Measurements from ENCODE around the gene ZNF414.
A peak's percentile ranks its signal among the peaks of the same experiment; 100 is the strongest.
"Not testable (repeated sequence)": the region's sequence is repeated elsewhere in the genome, so short reads cannot be mapped to it uniquely, and the experiment has no call there.

Gene ZNF414, protein sequence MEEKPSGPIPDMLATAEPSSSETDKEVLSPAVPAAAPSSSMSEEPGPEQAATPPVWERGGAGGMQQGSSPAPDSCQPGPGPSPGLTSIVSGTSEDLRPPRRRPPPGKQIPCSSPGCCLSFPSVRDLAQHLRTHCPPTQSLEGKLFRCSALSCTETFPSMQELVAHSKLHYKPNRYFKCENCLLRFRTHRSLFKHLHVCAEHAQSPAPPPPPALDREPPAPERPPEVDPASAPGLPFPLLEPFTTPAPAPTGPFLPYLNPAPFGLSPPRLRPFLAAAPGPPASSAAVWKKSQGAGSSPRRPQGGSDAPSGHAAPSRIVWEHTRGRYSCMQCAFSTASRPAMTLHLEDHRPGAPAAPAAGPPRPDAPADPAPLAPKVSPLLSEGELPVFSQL

DNA sequence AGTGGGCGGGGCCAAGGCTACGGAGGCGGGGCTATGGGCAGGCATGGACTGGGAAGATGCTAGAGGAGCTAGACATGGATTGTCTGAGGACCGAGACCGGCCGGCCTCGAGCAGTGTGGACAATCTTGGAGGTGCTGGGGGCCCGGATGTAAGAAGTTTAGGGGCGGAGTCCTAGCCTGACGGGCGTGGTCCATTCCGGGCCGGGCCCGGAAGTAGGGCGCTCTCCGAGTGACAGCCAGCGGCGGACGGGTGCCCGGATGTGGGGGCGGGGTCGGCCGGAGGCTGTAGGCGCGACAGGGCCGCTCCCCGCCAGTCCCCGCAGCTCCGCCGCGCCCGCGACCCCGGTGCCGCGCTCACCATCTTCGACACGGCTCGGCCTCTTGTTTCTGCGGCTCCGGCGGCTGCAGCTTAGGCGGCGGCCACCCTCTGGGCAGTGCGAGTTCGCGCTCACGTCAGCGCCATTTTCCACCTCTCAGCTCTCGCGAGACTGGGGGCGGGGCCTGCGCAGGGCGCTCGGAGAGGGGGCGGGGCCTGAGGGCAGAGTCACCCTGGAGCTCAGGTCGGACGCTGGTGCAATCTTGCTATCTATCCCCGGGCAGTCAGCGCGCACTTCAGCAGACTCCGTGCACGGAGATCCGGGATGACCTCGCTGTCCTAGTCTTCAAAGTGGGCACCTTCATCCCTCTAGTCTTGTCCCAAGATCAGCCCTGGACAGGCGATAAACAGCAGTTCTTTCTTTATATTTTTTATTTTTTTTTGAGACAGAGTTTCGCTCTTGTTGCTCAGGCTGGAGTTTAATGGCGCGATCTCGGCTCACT lies at the start of gene ZNF414:
Gene ZNF414 (minus strand): TSS at position 481 of the 818 bp plus-strand sequence. CDS start 121 bp downstream, at position 360.
- TF ChIP-seq, protein P1, sequence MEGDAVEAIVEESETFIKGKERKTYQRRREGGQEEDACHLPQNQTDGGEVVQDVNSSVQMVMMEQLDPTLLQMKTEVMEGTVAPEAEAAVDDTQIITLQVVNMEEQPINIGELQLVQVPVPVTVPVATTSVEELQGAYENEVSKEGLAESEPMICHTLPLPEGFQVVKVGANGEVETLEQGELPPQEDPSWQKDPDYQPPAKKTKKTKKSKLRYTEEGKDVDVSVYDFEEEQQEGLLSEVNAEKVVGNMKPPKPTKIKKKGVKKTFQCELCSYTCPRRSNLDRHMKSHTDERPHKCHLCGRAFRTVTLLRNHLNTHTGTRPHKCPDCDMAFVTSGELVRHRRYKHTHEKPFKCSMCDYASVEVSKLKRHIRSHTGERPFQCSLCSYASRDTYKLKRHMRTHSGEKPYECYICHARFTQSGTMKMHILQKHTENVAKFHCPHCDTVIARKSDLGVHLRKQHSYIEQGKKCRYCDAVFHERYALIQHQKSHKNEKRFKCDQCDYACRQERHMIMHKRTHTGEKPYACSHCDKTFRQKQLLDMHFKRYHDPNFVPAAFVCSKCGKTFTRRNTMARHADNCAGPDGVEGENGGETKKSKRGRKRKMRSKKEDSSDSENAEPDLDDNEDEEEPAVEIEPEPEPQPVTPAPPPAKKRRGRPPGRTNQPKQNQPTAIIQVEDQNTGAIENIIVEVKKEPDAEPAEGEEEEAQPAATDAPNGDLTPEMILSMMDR (IDR thresholded peaks at IDR 0.05; ENCODE audit: insufficient read depth, low read depth, low read length, missing control alignments) = no peak

DNA sequence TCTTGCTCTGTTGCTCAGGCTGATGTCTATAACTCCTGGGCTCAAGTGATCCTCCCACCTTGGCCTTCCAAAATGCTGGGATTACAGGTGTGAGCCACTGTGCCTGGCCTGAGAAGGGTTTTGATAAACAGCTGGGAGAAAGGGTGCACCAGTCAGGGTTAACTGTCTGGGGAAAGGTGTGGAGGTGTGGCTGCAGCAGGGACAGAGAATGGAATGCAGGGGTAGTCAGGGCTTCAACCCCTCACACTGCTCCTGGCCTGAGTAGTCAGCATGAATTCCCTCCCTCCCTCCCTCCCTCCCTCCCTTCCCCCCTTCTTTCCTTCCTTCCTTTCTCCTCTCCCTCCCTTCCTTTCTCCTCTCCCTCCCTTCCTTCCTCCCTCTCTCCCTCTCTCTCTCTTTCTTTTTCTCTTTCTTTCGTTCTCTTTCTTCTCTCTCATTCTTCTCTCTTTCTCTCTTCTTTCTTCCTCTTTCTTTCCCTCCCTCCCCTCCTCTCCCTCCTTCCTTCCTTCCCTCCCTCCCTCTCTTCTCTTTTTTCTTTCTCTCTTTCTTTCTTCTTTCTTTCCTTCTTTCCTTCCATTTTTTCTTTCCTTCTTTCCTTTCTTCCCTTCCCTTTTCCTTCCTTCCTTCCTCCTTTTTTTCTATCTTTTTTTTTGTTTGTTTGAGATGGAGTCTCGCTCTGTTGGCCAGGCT lies 47.3 kb upstream of the ZNF414 start:
- TF ChIP-seq, protein P1 (IDR thresholded peaks at IDR 0.05; ENCODE audit: insufficient read depth, low read depth, low read length, missing control alignments) = no peak
- no peak overlapping the region for H3K4me3 ChIP-seq (ENCODE audit: low read length)
- no peak for DNase-seq (ENCODE audit: low read depth)

More for the DNA sequence above, at the start of gene ZNF414:
- H3K4me3 ChIP-seq (ENCODE audit: low read length) = peak within 1 kb of the TSS; percentile 61
- peak; percentile 94 for DNase-seq (ENCODE audit: low read depth)

DNA sequence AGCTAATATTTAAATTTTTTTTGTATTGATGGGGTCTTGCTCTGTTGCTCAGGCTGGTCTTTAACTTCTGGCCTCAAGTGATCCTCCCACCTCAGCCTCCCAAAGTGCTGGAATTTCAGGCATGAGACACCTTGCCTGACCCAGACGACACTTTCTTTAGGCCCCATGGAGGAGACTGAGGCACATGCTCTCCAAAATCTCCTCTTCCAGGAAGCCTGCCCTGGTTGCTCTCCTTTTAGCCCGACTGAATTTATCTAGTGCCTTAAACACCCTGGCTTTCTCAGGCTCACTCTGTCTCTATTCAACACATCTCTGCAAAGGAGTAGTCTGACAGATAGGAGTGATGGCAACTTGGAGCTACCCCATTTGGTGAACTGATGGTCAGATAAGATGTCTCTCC lies 44.4 kb upstream of the ZNF414 start:
- no peak overlapping the region for H3K4me3 ChIP-seq (ENCODE audit: low read length)
- TF ChIP-seq, protein P1 (IDR thresholded peaks at IDR 0.05; ENCODE audit: insufficient read depth, low read depth, low read length, missing control alignments) = no peak
- DNase-seq (ENCODE audit: low read depth) = no peak

DNA sequence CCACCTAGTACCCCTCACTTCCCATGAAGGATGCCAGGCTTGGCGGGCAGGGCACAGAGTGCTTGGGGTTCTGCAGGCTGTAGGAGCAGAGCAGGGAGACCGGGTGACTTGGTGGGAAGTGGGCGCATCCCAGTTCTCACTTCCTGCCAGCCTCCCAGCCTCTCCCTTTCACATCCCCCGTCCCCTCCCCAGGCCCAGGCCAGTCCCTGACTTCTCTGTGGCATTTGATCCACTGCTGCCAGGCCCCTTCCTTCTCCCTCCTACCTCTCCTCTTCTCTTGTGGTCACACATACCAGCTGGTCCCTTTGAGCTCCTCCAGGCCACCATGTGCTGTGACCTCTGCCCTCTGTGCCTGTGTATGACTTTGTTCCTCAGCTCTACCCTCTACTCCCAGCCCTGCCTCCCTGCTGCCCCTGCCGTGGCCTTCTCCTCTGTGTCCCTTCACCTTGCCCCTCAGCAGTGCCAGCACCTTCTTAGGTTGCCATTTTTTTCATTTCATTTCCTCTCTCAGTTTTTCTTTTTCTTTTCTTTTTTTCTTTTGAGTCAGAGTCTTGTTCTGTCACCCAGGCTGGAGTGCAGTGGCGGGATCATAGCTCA lies 43.8 kb upstream of the ZNF414 start:
- H3K4me3 ChIP-seq (ENCODE audit: low read length) = no peak overlapping the region
- no peak for DNase-seq (ENCODE audit: low read depth)
- TF ChIP-seq, protein P1 (IDR thresholded peaks at IDR 0.05; ENCODE audit: insufficient read depth, low read depth, low read length, missing control alignments) = no peak

DNA sequence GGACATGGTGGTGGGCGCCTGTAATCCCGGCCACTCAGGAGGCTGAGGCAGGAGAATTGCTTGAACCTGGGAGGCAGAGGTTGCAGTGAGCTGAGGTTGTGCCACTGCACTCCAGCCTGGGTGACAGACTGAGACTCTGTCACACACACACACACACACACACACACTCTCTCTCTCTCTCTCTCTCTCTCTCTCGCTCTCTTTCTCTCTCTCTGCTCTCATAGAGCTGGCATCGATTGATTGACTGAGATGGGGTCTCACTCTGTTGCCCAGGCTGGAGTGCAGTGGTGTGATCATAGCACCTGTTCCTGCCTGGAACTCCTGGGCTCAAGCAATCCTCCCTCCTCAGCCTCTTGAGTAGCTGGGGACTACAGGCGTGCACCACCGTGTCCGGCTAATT lies 39.8 kb upstream of the ZNF414 start:
- not testable (repeated sequence) for H3K4me3 ChIP-seq (ENCODE audit: low read length); DNase-seq (ENCODE audit: low read depth)

DNA sequence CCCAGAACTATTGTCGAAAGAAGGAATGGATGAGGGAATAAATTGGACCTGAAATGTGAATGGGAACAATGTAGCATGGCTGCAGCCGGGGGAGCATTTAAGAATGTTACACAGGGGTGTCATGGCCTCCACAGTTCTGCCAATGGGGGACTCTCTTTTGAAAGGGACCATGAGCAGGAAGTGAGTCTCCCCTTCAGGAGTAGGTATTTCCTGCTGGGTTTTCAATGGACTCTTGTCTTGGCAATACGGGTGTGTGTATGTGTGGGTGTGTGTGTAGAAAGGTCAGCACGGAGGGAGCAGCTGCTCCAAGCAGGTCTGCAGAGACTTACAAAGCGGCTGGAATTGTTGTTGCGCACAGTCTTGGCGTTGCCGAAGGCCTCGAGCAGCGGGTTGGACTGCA lies 38.8 kb upstream of the ZNF414 start:
- no peak overlapping the region for H3K4me3 ChIP-seq (ENCODE audit: low read length)
- TF ChIP-seq, protein P1 (IDR thresholded peaks at IDR 0.05; ENCODE audit: insufficient read depth, low read depth, low read length, missing control alignments) = no peak
- no peak for DNase-seq (ENCODE audit: low read depth)
